SJSA1 (cell line): Measurements from ENCODE around the gene USP8. TPM values are rescaled to one million over a fixed set of nuclear protein-coding genes. Genes with fewer than 3 reads are reported as not detected.
"Not testable (repeated sequence)": the region's sequence is repeated elsewhere in the genome, so short reads cannot be mapped to it uniquely, and the experiment has no call there.

ENCODE experiments used
- DNase-seq, 2 experiments: peaks; one replicate each; pipeline ENCODE4 v3.0.0-alpha.2; 2015 to 2020; ENCODE audit warnings: low spot score in 2 of 2, low read depth in 1 of 2
- H3K27ac ChIP-seq: fragments of 250-450 bp; sonication (Bioruptor Pico); 2 replicates; pipeline ENCODE4 v1.5.1; 2020; ENCODE audit warnings: mild to moderate bottlenecking, moderate library complexity
- H3K27me3 ChIP-seq: fragments of 250-450 bp; sonication (Bioruptor Pico); replicated peaks from 2 replicates; pipeline ENCODE4 v1.5.1; 2020; ENCODE audit warnings: mild to moderate bottlenecking, moderate library complexity
- H3K36me3 ChIP-seq: fragments of 250-450 bp; sonication (Bioruptor Pico); 2 replicates; pipeline ENCODE4 v1.5.1; 2020; ENCODE audit warnings: mild to moderate bottlenecking
- H3K4me1 ChIP-seq: fragments of 250-450 bp; sonication (Bioruptor Pico); replicated peaks from 2 replicates; pipeline ENCODE4 v1.6.1; 2021; ENCODE audit warnings: mild to moderate bottlenecking
- H3K4me3 ChIP-seq: fragments of 250-450 bp; sonication (Bioruptor Pico); 2 replicates; pipeline ENCODE4 v1.5.1; 2020; ENCODE audit warnings: mild to moderate bottlenecking
- H3K9me3 ChIP-seq: fragments of 250-450 bp; sonication (Bioruptor Pico); replicated peaks from 2 replicates; pipeline ENCODE4 v1.5.1; 2020; ENCODE audit warnings: mild to moderate bottlenecking
- total RNA-seq: library from RNA; depleted of rRNA; stranded (reverse); fragments of >200 nt; shearing (Covaris generic); gene quantifications from 2 replicates; pipeline ENCODE4 v1.2.3, GENCODE V29; 2014

The USP8 gene
- total RNA-seq, 1 experiment from 2014 or later, result 57.5 TPM

DNA sequence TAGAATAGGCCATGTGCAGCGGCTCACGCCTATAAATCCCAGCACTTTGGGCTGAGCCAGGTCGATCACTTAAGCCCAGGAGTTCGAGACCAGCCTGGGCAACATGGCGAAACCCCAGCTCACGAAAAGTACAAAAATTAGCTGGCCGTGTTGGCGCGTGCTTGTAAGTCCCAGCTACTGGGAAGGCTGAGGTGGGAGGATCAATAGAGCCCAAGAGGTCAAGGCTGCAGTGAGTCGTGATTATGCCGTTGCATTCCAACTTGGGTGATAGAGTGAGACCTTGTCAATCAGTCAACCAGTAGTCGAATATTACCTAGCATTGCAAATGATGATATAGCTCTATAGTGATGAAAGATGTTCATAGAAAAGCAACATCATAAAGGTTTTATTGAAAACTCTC is 51.9 kb downstream of the USP8 start:
- Histone ChIP-seq H3K27me3 (no peaks in the 10 kb centered on the region), H3K4me3 (no peak overlapping the region), H3K4me1 (no peaks in the 10 kb centered on the region), H3K27ac (no peak overlapping the region), H3K36me3 (peaks cover 56% of the 10 kb centered on the region), H3K9me3 (no peaks in the 10 kb centered on the region)
- DNase-seq, result no peak

DNA sequence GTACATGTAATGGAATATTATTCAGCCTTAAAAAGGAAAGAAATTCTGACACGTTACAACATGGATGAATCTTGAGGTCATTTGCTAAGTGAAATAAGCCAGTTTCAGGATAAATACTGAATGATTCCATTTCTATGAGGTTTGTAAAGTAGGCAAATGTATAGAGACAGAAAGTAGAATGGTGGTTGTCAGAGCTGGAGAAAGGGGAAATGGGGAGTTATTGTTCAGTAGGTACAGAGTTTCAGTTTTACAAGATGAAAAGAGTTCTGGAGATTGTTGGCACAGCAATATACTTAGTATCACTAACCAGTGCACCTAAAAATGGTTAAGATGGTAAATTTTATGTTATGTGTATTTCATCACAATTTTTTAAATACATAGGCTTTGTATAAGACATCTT is 60.6 kb downstream of the USP8 start:
- H3K36me3 ChIP-seq, result peaks cover 69% of the 10 kb centered on the region
- H3K27ac ChIP-seq, result no peak overlapping the region
- H3K4me1 ChIP-seq, result no peaks in the 10 kb centered on the region
- H3K27me3 ChIP-seq, result no peaks in the 10 kb centered on the region
- no peaks in the 10 kb centered on the region for H3K9me3 ChIP-seq
- H3K4me3 ChIP-seq, result no peak overlapping the region
- no peak for DNase-seq

DNA sequence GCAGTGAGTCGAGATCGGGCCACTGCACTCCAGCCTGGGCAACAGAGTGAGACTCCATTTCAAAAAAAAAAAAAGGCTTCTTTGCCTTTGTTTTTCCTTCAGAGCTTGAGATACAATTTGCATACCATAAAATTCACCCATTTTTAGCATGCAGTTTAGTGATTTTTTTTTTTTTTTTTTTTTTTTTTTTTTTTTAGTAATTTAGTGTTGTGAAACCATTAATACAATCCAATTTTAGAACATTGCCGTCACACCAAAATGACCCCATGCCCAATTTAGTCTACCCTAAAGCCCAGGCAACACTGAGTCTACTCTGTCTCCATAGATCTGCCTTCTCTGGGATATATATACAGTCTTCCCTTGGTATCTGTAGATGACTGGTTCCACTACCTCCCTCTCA is 61.2 kb downstream of the USP8 start:
- Histone ChIP-seq H3K9me3 (no peaks in the 10 kb centered on the region), H3K36me3 (peaks cover 71% of the 10 kb centered on the region), H3K4me3 (no peak overlapping the region), H3K27ac (no peak overlapping the region), H3K27me3 (no peaks in the 10 kb centered on the region), H3K4me1 (no peaks in the 10 kb centered on the region)
- DNase-seq, result no peak

DNA sequence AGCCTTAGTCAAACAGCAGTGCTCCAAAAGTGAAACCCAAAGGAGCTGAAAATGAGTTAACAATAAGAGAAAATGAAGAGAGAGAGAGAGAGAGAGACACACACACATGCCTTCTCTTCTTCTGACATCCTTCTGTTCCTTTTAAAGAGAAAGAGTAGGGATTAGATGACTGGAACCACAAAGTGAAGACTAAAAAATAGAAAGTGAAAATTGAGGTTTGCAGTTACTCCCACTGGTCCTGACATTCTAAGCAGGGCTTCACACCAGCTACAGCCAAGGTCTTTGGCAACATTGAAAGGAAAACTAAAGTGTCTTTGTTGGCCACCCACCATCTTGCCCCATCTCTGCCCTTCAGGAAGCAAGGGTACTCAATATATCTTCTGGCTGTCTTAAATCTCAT is 63.1 kb downstream of the USP8 start:
- DNase-seq, result no peak
- Histone ChIP-seq H3K4me3 (no peak overlapping the region), H3K27me3 (no peaks in the 10 kb centered on the region), H3K4me1 (no peaks in the 10 kb centered on the region), H3K9me3 (no peaks in the 10 kb centered on the region), H3K27ac (no peak overlapping the region), H3K36me3 (peaks cover 71% of the 10 kb centered on the region)

DNA sequence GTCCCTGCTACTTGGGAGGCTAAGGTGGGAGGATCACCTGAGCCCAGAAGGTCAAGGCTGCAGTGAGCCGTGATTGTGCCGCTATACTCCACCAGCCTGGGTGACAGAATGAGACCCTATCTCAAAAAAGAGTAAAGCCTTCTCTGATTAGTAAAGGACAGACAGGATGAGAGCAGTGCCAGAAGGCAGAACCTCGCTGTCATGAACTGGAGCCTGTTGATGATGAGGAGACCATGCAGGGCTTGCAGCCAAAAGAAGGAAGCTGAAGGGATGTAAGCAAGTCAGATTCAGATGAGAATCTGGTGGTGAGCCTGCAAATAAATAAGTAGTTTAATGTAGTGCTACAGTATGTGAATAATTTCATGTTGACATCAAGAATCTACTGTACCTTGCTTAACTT is 69.4 kb downstream of the USP8 start:
- DNase-seq, result no peak
- Histone ChIP-seq H3K4me3 (no peak overlapping the region), H3K27me3 (no peaks in the 10 kb centered on the region), H3K36me3 (peaks cover 86% of the 10 kb centered on the region), H3K9me3 (no peaks in the 10 kb centered on the region), H3K27ac (no peak overlapping the region), H3K4me1 (no peaks in the 10 kb centered on the region)

DNA sequence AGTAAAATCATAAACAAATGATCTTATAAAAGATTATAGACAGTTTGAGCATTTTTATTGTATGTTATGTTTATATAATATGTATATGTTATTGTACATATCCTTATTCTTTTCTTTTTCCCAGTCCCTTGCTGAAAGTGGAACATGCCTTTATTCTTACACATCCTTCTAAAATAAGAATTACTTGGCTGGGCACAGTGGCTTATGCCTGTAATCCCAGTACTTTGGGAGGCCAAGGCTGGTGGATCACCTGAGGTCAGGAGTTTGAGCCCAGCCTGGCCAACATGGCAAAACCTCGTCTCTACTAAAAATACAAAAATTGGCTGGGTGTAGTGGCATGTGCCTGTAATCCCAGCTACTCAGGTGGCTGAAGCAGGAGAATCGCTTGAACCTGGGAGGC is 70.3 kb downstream of the USP8 start:
- H3K9me3 ChIP-seq, DNase-seq, H3K4me1 ChIP-seq, H3K27me3 ChIP-seq, H3K27ac ChIP-seq, H3K4me3 ChIP-seq: not testable (repeated sequence)
- H3K36me3 ChIP-seq, result peaks cover 85% of the 10 kb centered on the region

DNA sequence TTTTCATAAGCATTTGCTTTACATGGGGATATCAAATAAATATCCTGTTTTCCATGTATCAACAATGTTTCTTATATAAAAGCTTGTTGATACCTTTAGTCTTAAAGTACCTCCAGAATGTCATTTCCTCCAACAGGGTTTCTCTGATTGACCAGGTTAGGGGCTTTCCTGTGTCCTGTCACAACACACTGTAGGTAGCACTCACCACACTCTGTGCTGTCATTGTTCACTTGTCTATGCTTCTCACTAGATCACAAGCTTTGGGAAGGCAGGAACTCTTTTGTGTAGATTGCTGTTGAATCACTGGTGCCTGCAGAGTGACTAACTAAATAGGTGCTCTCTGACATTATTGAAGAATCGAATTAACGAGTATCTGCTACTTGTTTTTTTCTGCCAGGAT is 72.5 kb downstream of the USP8 start:
- no peak for DNase-seq
- Histone ChIP-seq H3K4me1 (no peaks in the 10 kb centered on the region), H3K9me3 (no peaks in the 10 kb centered on the region), H3K4me3 (no peak overlapping the region), H3K27me3 (no peaks in the 10 kb centered on the region), H3K27ac (no peak overlapping the region), H3K36me3 (peaks cover 76% of the 10 kb centered on the region)

DNA sequence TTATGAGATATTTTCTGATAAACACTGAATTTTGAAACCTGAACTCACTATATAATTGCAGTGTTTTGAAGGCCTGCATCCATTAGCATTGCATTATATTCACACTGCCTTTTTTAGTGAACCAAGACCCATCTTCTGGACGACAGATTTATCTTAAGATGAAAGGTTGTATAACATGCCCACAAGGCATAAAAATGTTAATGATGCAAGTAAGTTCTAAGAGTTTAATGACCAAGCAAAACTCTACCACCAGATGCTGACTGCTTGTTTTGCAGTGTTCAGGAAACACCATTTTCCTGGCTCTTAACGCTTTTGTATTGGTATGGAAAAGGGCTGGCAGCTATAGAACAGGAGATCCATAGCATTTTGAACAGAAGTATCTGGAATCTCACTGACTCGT is 76.1 kb downstream of the USP8 start:
- no peaks in the 10 kb centered on the region for H3K9me3 ChIP-seq
- H3K36me3 ChIP-seq, result peaks cover 47% of the 10 kb centered on the region
- no peaks in the 10 kb centered on the region for H3K27me3 ChIP-seq
- DNase-seq, result no peak
- no peak overlapping the region for H3K4me3 ChIP-seq
- no peak overlapping the region for H3K27ac ChIP-seq
- H3K4me1 ChIP-seq, result no peaks in the 10 kb centered on the region

DNA sequence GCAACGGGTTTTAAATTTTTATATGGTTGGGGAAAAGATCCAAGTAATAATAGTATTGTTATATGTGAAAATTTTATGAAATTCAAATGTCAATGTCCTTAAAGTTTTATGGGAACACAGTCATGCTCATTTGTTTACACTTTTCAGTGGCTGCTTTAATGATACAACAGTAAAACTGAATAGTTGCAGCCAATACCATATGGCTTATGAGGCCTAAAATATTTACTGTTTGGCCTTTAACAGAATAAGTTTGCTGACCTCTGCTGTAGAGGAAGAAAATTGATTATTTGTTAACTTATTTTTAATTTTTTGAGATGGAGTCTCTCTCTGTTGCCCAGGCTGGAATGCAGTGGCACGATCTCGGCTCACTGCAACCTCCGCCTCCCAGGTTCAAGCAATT is 77.6 kb downstream of the USP8 start:
- no peaks in the 10 kb centered on the region for H3K4me1 ChIP-seq
- H3K27ac ChIP-seq, result no peak overlapping the region
- peaks cover 35% of the 10 kb centered on the region for H3K36me3 ChIP-seq
- no peak for DNase-seq
- no peaks in the 10 kb centered on the region for H3K9me3 ChIP-seq
- H3K4me3 ChIP-seq, result no peak overlapping the region
- no peaks in the 10 kb centered on the region for H3K27me3 ChIP-seq

DNA sequence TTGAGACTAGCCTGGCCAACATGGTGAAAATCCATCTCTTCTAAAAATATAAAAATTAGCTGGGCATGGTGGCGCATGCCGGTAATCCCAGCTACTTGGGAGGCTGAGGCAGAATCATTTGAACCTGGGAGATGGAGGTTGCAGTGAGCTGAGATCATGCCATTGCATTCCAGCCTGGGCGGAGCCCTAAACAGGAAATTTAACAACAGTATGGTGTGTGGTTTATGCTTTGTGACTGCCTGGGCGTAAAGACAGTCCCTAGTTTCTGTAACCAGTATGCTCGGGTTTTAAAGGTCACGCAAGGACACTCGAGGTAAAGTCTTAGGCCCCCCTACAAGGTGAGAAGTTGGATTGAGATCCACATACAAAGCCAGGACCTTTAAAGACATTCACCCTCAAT is 78.9 kb downstream of the USP8 start:
- DNase-seq, result no peak
- no peak overlapping the region for H3K27ac ChIP-seq

DNA sequence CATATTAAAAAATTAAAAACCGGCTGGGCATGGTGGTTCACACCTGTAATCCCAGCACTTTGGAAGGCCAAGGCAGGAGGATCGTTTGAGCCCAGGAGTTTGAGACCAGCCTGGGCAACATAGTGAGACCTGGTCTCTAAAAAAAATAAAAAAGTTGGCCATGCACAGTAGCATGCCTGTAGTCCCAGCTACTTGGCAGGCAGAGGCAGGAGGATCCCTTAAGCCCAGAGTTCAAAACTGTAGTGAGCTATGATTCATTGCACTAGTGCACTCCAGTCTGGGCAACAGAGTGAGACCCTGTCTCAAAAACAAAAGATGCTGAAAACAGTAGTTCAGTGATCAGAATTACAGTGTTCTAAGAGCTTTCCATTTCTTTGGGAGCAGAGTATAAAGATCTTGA is 81.5 kb downstream of the USP8 start:
- DNase-seq, H3K9me3 ChIP-seq, H3K27ac ChIP-seq, H3K4me1 ChIP-seq, H3K4me3 ChIP-seq, H3K27me3 ChIP-seq: not testable (repeated sequence)
- peaks cover 10% of the 10 kb centered on the region for H3K36me3 ChIP-seq

More for the DNA sequence above, 78.9 kb downstream of the USP8 start:
- peaks cover 24% of the 10 kb centered on the region for H3K36me3 ChIP-seq
- H3K27me3 ChIP-seq, result no peaks in the 10 kb centered on the region
- no peaks in the 10 kb centered on the region for H3K9me3 ChIP-seq
- no peak overlapping the region for H3K4me3 ChIP-seq
- H3K4me1 ChIP-seq, result no peaks in the 10 kb centered on the region

DNA sequence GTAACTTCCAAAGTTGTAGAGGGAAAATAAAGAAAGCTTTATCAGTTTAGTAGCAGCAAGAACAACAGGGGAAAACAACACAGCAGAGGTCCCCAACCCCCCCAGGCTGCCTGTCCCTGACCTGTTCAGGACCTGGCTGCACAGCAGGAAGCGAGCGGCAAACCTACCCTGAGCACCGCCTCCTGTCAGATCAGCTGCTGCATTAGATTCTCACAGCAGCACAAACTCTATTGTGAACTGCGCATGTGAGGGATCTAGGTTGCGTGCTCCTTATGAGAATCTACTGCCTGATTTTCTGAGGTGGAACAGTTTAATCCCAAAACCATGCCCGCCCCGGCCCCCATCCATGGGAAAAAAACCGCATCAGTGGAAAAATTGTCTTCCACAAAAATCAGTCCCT is 81.9 kb downstream of the USP8 start:
- DNase-seq, result no peak
- no peaks in the 10 kb centered on the region for H3K4me1 ChIP-seq
- H3K9me3 ChIP-seq, result no peaks in the 10 kb centered on the region
- H3K36me3 ChIP-seq, result peaks cover 8% of the 10 kb centered on the region
- H3K27ac ChIP-seq, result no peak overlapping the region
- no peaks in the 10 kb centered on the region for H3K27me3 ChIP-seq
- no peak overlapping the region for H3K4me3 ChIP-seq

DNA sequence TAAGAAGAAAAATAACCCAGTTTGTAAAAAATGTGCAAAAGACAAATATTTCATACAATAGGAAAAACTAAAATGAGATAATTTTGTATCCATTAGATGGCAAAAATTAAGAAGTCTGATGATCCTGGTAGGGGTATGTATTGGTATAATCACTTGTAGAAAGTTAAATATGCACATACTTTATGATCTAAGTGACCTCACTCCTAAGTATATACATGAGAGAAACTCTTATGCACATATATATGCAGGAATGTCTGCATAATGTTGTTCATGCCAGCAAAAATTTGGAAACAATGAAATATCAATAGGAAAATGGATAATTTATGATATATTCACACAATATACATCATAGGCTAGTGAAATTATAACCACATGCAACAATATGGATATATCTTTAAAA is 88.8 kb downstream of the USP8 start:
- no peaks in the 10 kb centered on the region for H3K36me3 ChIP-seq

DNA sequence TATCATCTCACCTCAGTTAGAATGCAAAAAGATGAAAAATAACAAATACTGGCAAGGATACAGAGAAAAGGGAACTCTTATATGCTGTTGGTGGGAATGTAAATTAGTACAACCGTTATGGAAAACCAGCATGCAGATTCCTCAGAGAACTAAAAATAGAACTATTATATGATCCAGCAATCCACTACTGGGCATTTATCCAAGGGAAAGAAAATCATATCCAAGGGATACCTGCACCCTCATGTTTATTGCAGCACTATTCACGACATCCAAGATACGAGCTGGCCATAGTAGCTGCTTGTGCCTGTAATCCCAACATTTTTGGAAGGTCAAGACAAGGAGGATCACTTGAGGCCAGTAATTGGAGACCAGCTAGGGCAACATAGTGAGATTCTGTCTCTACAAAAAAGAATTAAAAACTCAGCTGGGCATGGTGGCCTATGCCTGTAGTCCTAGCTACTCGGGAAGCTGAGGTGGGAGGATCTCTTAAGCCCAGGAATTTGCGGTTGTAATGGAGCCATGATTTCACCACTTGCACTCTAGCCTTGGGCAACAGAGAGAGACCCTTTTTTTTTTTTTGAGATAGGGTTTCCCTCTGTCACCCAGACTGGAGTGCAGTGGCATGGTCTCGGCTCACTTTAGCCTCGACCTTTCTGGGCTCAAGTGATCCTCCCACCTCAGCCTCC is 95.7 kb downstream of the USP8 start:
- Histone ChIP-seq H3K4me3 (no peak overlapping the region), H3K36me3 (no peaks in the 10 kb centered on the region), H3K9me3 (no peaks in the 10 kb centered on the region), H3K27ac (no peak overlapping the region), H3K4me1 (no peaks in the 10 kb centered on the region), H3K27me3 (no peaks in the 10 kb centered on the region)
- DNase-seq, result no peak

More for the DNA sequence above, 88.8 kb downstream of the USP8 start:
- DNase-seq, result no peak
- H3K4me1 ChIP-seq, result no peaks in the 10 kb centered on the region
- H3K4me3 ChIP-seq, result no peak overlapping the region
- no peaks in the 10 kb centered on the region for H3K9me3 ChIP-seq
- H3K27ac ChIP-seq, result no peak overlapping the region
- no peaks in the 10 kb centered on the region for H3K27me3 ChIP-seq

DNA sequence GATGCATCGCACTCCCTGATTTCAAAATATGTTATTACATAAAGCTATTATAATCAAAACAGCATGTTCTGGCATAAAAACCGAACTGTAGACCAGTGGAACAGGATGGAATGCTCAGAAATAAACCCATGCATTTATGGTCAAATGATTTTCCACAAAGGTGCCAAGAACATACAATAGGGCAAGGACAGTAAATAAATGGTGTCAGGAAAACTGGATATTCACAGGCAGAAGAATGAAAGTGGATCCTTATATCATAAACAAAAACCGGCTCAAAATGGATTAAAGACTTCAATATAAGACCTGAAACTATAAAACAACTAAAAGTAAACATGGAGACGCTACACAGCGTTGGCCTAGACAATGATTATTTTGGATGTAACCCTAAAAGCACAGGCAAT is 99.6 kb downstream of the USP8 start:
- DNase-seq, result no peak
- no peaks in the 10 kb centered on the region for H3K9me3 ChIP-seq
- H3K4me3 ChIP-seq, result no peak overlapping the region
- H3K27ac ChIP-seq, result no peak overlapping the region
- no peaks in the 10 kb centered on the region for H3K27me3 ChIP-seq
- H3K36me3 ChIP-seq, result no peaks in the 10 kb centered on the region
- H3K4me1 ChIP-seq, result no peaks in the 10 kb centered on the region
